ENCODE results near the gene PRC1. TPM values are rescaled to one million over a fixed set of nuclear protein-coding genes. Genes with fewer than 3 reads are reported as not detected.

Gene PRC1
- total and polyA plus RNA-seq, 2 of the 13 experiments (the other 11 are each of a cell fraction or from before 2014, with no cell fraction given) = 137 to 162 TPM

Small RNA genes within 50 kb of the gene (small RNA-seq; reads per million reads assigned to genes)
- 0 reads per million in 3 experiments for gene RF00019 (ENCODE audit: insufficient read depth in 2 of 3, insufficient read length in 3 of 3, low read depth in 2 of 3, low replicate concordance in 1 of 3)

Other genes with a start within 250 kb of the PRC1 start
- 13.9 and 17.4 TPM in 2 replicates for gene FURIN, start 125.9 kb downstream of the PRC1 start, total RNA-seq (2016; rRNA removed; fragmentation: Illumina TruSeq; extraction: Trizol)
- 15.2 and 17.3 TPM in 2 replicates for gene FURIN, start 125.9 kb downstream of the PRC1 start, polyA plus RNA-seq (2011; rRNA removed)
- 8.5 and 9.5 TPM in 2 replicates for gene FES, start 110.0 kb downstream of the PRC1 start, total RNA-seq (2016; rRNA removed; fragmentation: Illumina TruSeq; extraction: Trizol)
- gene FES, start 110.0 kb downstream of the PRC1 start, polyA plus RNA-seq (2011; rRNA removed) = 4.0 and 4.3 TPM in 2 replicates
- gene MAN2A2, start 91.2 kb downstream of the PRC1 start, total RNA-seq (2016; rRNA removed; fragmentation: Illumina TruSeq; extraction: Trizol) = 6.7 and 17.5 TPM in 2 replicates
- gene MAN2A2, start 91.2 kb downstream of the PRC1 start, polyA plus RNA-seq (2011; rRNA removed) = 43.8 and 51.5 TPM in 2 replicates
- gene HDDC3, start 62.0 kb downstream of the PRC1 start, total RNA-seq (2016; rRNA removed; fragmentation: Illumina TruSeq; extraction: Trizol) = 28.3 and 30.0 TPM in 2 replicates
- 18.7 and 21.7 TPM in 2 replicates for gene HDDC3, start 62.0 kb downstream of the PRC1 start, polyA plus RNA-seq (2011; rRNA removed)
- 39.2 and 39.7 TPM in 2 replicates for gene UNC45A, start 59.2 kb downstream of the PRC1 start, total RNA-seq (2016; rRNA removed; fragmentation: Illumina TruSeq; extraction: Trizol)
- 33.8 and 39.6 TPM in 2 replicates for gene UNC45A, start 59.2 kb downstream of the PRC1 start, polyA plus RNA-seq (2011; rRNA removed)
- 10.0 and 15.1 TPM in 2 replicates for gene RCCD1, start 39.7 kb downstream of the PRC1 start, total RNA-seq (2016; rRNA removed; fragmentation: Illumina TruSeq; extraction: Trizol)
- gene RCCD1, start 39.7 kb downstream of the PRC1 start, polyA plus RNA-seq (2011; rRNA removed) = 12.9 and 14.1 TPM in 2 replicates
- 14.7 and 16.5 TPM in 2 replicates for gene VPS33B, start 28.1 kb upstream of the PRC1 start, total RNA-seq (2016; rRNA removed; fragmentation: Illumina TruSeq; extraction: Trizol)
- gene VPS33B, start 28.1 kb upstream of the PRC1 start, polyA plus RNA-seq (2011; rRNA removed) = 13.9 and 15.8 TPM in 2 replicates
- gene SV2B, start 105.7 kb upstream of the PRC1 start, total RNA-seq (2016; rRNA removed; fragmentation: Illumina TruSeq; extraction: Trizol) = not detected in 2 replicates
- not detected in 2 replicates for gene SV2B, start 105.7 kb upstream of the PRC1 start, polyA plus RNA-seq (2011; rRNA removed)

Measured in HepG2 (cell line).